H1 (cell line): ENCODE measurements around the gene FSIP1. TPM values are rescaled to one million over a fixed set of nuclear protein-coding genes. Genes with fewer than 3 reads are reported as not detected.

ENCODE experiments used
- KDM1A ChIP-seq: fragments of 200-600, 300-600 bp; sonication (generic); IDR thresholded peaks from 2 replicates; pipeline ENCODE4 v1.7.1; 2016; ENCODE audit warnings: mild to moderate bottlenecking, low read length, borderline replicate concordance
- SIRT6 ChIP-seq: IDR thresholded peaks from one replicate; pipeline ENCODE4 v1.7.1; 2012; ENCODE audit warnings: low read length, inconsistent platforms
- polyA plus RNA-seq, 7 experiments: library from polyadenylated mRNA; depleted of rRNA in 3 of 7; stranded (reverse) in 5 of 7; unstranded in 2 of 7; fragments of >200 nt in 5 of 7; fragments of 200-250 nt in 2 of 7; gene quantifications; 1 replicate in 5 of 7; 2 replicates in 1 of 7; 4 replicates in 1 of 7; pipeline versions ENCODE4 v1.2.1 to v1.2.3, GENCODE V29; 2011 to 2013; ENCODE audit warnings: missing spikeins in 2 of 7, mixed read lengths in 2 of 7
- total RNA-seq: library from RNA; stranded (reverse); fragmentation: NEBNext Ultra II Directional; extraction: Animal tissue kit (Norgen Biotek cat#: 25700); gene quantifications from 2 replicates; pipeline ENCODE4 v1.2.1, GENCODE V29; 2021

The FSIP1 gene
- total and polyA plus RNA-seq, 2 of the 8 experiments (the other 6 are each of a cell fraction or from before 2014, with no cell fraction given), result 0.18 to 1.3 TPM

- TF ChIP-seq SIRT6 (no peak), KDM1A (no peak)
- TF ChIP-seq, all 59 proteins: peak for 0
Measured at GRCh38 chr15:39820050-39820602, 37.5 kb upstream of the FSIP1 start (continued).
